GM18498 (cell line): Measurements from ENCODE around the gene LRRC61.
"Not testable (repeated sequence)": the region's sequence is repeated elsewhere in the genome, so short reads cannot be mapped to it uniquely, and the experiment has no call there.

Source experiments
- ATAC-seq: cut with Tn5 transposase; IDR thresholded peaks from one replicate; pipeline ENCODE4 v1.9.1; 2021; ENCODE audit warnings: mild to moderate bottlenecking, moderate library complexity; ENCODE audit not compliant: unreplicated experiment

The LRRC61 gene

GRCh38 chr7:150322833-150323681 is at the start of gene LRRC61, which contains the start of gene ACTR3C:
Gene LRRC61 (plus strand): TSS chr7:150323355. CDS start chr7:150336862, 13,507 bp downstream.
Gene ACTR3C (minus strand): TSS chr7:150323545. CDS start chr7:150295296, 28,249 bp downstream.
- ATAC-seq = peak; percentile 74

GRCh38 chr7:150276132-150276695 is 46.9 kb upstream of the LRRC61 start:
- ATAC-seq = not testable (repeated sequence)

GRCh38 chr7:150278383-150278782 is 44.8 kb upstream of the LRRC61 start:
- not testable (repeated sequence) for ATAC-seq

- ATAC-seq = not testable (repeated sequence)
Measured at GRCh38 chr7:150281681-150282403, 41.3 kb upstream of the LRRC61 start.

- not testable (repeated sequence) for ATAC-seq
Measured at GRCh38 chr7:150283111-150283510, 40.0 kb upstream of the LRRC61 start.

- not testable (repeated sequence) for ATAC-seq
Measured at GRCh38 chr7:150283608-150284007, 39.5 kb upstream of the LRRC61 start.

GRCh38 chr7:150285849-150286754 is 37.1 kb upstream of the LRRC61 start:
- ATAC-seq = peak; percentile 45

- ATAC-seq = not testable (repeated sequence)
Measured at GRCh38 chr7:150287815-150288214, 35.3 kb upstream of the LRRC61 start.

- ATAC-seq = not testable (repeated sequence)
Measured at GRCh38 chr7:150288816-150289215, 34.3 kb upstream of the LRRC61 start.

- not testable (repeated sequence) for ATAC-seq
Measured at GRCh38 chr7:150290317-150290716, 32.8 kb upstream of the LRRC61 start.

- not testable (repeated sequence) for ATAC-seq
Measured at GRCh38 chr7:150295027-150295426, 28.1 kb upstream of the LRRC61 start.

GRCh38 chr7:150295614-150296013 is 27.5 kb upstream of the LRRC61 start:
- ATAC-seq = not testable (repeated sequence)

- ATAC-seq = not testable (repeated sequence)
Measured at GRCh38 chr7:150296802-150297201, 26.4 kb upstream of the LRRC61 start.

GRCh38 chr7:150297978-150298377 is 25.2 kb upstream of the LRRC61 start:
- not testable (repeated sequence) for ATAC-seq

- ATAC-seq = not testable (repeated sequence)
Measured at GRCh38 chr7:150302908-150303310, 20.2 kb upstream of the LRRC61 start.

GRCh38 chr7:150304499-150305258 is 18.5 kb upstream of the LRRC61 start:
- not testable (repeated sequence) for ATAC-seq

GRCh38 chr7:150305259-150305902 is 17.8 kb upstream of the LRRC61 start:
- not testable (repeated sequence) for ATAC-seq

- not testable (repeated sequence) for ATAC-seq
Measured at GRCh38 chr7:150305903-150306284, 17.3 kb upstream of the LRRC61 start.

- ATAC-seq = not testable (repeated sequence)
Measured at GRCh38 chr7:150306377-150306776, 16.8 kb upstream of the LRRC61 start.
